ENCODE data around the gene C1QL3. TPM values are rescaled to one million over a fixed set of nuclear protein-coding genes. Genes with fewer than 3 reads are reported as not detected.

Gene C1QL3
- total and polyA plus RNA-seq, 2 of the 4 experiments (the other 2 are of a cell fraction): not detected

DNA sequence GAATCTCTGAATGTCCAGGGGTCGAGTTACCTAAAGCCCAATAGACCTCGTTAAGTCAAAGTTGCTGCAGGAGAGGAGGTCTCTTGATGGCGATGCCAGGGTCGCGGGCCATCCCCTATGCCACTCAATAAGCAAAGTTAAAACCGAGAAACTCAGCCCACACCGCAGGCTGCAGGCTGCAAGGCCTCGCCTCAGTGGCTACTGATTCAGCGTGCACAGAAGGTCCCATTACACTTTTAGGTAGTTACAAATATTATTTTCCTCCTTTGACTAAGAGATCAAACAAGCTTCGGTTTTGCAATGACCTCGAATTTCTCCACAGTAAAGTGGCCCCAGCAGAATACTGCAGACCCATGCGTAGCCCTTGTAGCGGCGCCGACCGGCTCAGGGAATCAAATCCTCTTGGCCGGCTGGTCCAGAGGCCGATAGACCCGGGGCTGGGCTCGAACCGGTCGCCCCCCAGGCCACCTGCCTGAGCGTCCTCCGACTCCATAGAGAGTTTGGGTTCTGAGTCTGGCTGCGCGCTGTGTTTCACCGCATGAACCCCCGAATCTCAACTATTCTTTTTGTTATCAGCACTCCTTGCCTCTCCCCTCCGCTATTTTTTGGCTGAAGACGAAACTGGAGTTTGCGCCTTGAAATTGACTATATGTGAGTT is 2.3 kb downstream of the C1QL3 start:
- Histone ChIP-seq H2AK9ac (replicated peaks; ENCODE audit: low read depth, low read length, poor library complexity) (no peak overlapping the region), H3K79me1 (ENCODE audit: low read depth in 1 of 2, low read length in 2 of 2) (no peaks in the 10 kb centered on the region), H2AK5ac (ENCODE audit: low read depth, low read length) (no peak overlapping the region), H3K4ac (ENCODE audit: low read depth, low read length) (no peak overlapping the region), H2BK20ac (ENCODE audit: low read depth, low read length) (no peak overlapping the region), H4K5ac (ENCODE audit: low read depth, low read length) (no peak overlapping the region), H2BK5ac (ENCODE audit: low read depth, low read length, poor library complexity, severe bottlenecking) (no peak overlapping the region), H2AFZ (replicated peaks; ENCODE audit: low read length, poor library complexity) (no peak overlapping the region), H3K36me3 (ENCODE audit: control insufficient read depth, insufficient read depth, low read length) (no peaks in the 10 kb centered on the region), H3K4me3 (ENCODE audit: insufficient read depth, low read depth, low read length) (no peak overlapping the region), H3K14ac (replicated peaks; ENCODE audit: low read depth, low read length) (no peak overlapping the region), H3K4me2 (ENCODE audit: low read depth, low read length) (no peak overlapping the region; the same call in 1 of the 2 replicates), H3K9me3 (ENCODE audit: control insufficient read depth, insufficient read depth, low read length) (no peaks in the 10 kb centered on the region), H3K27ac (ENCODE audit: insufficient read depth, low read length) (no peak overlapping the region), H3K23ac (ENCODE audit: low read depth, low read length) (no peak overlapping the region), H4K20me1 (ENCODE audit: insufficient read depth, low read length) (no peaks in the 10 kb centered on the region), H2BK15ac (ENCODE audit: low read depth, low read length) (no peak overlapping the region), H3K4me1 (ENCODE audit: control insufficient read depth, insufficient read depth, low read length) (no peaks in the 10 kb centered on the region), H3K18ac (ENCODE audit: low read depth, low read length) (no peak overlapping the region), H3K56ac (ENCODE audit: extremely low read depth, insufficient read depth, low read length) (no peak overlapping the region), H3K9me1 (ENCODE audit: insufficient read depth, low read length) (no peaks in the 10 kb centered on the region), H4K91ac (ENCODE audit: insufficient read depth, low read depth, low read length) (no peak overlapping the region), H3K9ac (ENCODE audit: low read depth, low read length) (no peak overlapping the region), H2BK120ac (ENCODE audit: low read depth, low read length) (no peak overlapping the region), H4K8ac (ENCODE audit: low read depth in 2 of 2, low read length in 2 of 2) (no peak overlapping the region), H3K27me3 (ENCODE audit: control insufficient read depth, insufficient read depth, low read length) (peaks cover 46% of the 10 kb centered on the region)
- TF ChIP-seq FOS (IDR thresholded peaks at IDR 0.05; ENCODE audit: low read depth, low read length): no peak
- TF ChIP-seq RCOR1 (IDR thresholded peaks at IDR 0.05; ENCODE audit: insufficient replicate concordance, low read length): no peak
- TF ChIP-seq NFE2L2 (IDR thresholded peaks at IDR 0.05; ENCODE audit: low read depth, low read length): no peak
- TF ChIP-seq, protein P1, sequence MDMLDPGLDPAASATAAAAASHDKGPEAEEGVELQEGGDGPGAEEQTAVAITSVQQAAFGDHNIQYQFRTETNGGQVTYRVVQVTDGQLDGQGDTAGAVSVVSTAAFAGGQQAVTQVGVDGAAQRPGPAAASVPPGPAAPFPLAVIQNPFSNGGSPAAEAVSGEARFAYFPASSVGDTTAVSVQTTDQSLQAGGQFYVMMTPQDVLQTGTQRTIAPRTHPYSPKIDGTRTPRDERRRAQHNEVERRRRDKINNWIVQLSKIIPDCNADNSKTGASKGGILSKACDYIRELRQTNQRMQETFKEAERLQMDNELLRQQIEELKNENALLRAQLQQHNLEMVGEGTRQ (IDR thresholded peaks at IDR 0.05; ENCODE audit: low read depth, low read length): no peak
- TF ChIP-seq BHLHE40 (IDR thresholded peaks at IDR 0.05; ENCODE audit: low read depth, low read length): no peak
- intact Hi-C loops (cut with micrococcal nuclease) (no loop called here), dilution Hi-C loops (cut with HindIII; ENCODE audit: low sequenced_read_pairs, unreplicated experiment) (no loop called here), in situ Hi-C loops (cut with MboI; ENCODE audit: low sequenced_read_pairs) (no loop called here)
- ATAC-seq (ENCODE audit: low read depth): no peak
- ChIA-PET POLR2A (ENCODE audit: unreplicated experiment) (no interaction called here), CTCF (no interaction called here)
- no peak for DNase-seq
- BruUV-seq (replicated peaks): no TSS peak
- 21% methylated on average over 12 of the region's 31 CpGs; no CpG with 5 or more reads in 1 of the 2 experiments for whole genome bisulfite sequencing, 2 experiments (ENCODE audit: extremely low coverage in 2 of 2, insufficient read length in 1 of 2)
